SK-N-SH treated with all-trans-retinoic acid at 6 μM for 48 hours (cell line): ENCODE results near the gene NSUN6.

Experiments used
- PPARA ChIP-seq: fragments of 250-450 bp; sonication (Bioruptor Pico); IDR thresholded peaks from 2 replicates; pipeline ENCODE4 v1.5.0; 2020; ENCODE audit warnings: mild to moderate bottlenecking, borderline replicate concordance
- RARB ChIP-seq: fragments of 250-450 bp; sonication (Bioruptor Pico); IDR thresholded peaks from 2 replicates; pipeline ENCODE4 v1.8.0; 2021; ENCODE audit warnings: mild to moderate bottlenecking, moderate library complexity
- ZNF565 ChIP-seq: fragments of 450-650 bp; formaldehyde crosslinking; conservative IDR thresholded peaks from 2 replicates; pipeline ENCODE4 v1.5.0; 2020; ENCODE audit warnings: low read depth, mild to moderate bottlenecking, moderate library complexity

GRCh38 chr10:18610517-18610916 is 40.9 kb downstream of the NSUN6 start:
- TF ChIP-seq RARB (no peak), ZNF565 (CRISPR knock-in tag) (no peak), PPARA (CRISPR knock-in tag) (no peak)
